DMS114 treated with DMSO at 0.1 percent for 48 hours (cell line): ENCODE data around the gene CLPSL2.

ENCODE experiments used
- DNase-seq: peaks from one replicate; lab custom pipeline; 2025; ENCODE audit not compliant: unreplicated experiment; lab: John Stamatoyannopoulos, UW

The CLPSL2 gene

GRCh38 chr6:35746516-35746915 lies 29.9 kb upstream of the CLPSL2 start:
- no peak for DNase-seq

GRCh38 chr6:35747877-35748276 lies 28.5 kb upstream of the CLPSL2 start:
- DNase-seq: no peak

GRCh38 chr6:35750557-35750956 lies 25.8 kb upstream of the CLPSL2 start:
- DNase-seq: no peak

- DNase-seq: no peak
Observed at GRCh38 chr6:35751594-35751993, 24.8 kb upstream of the CLPSL2 start.

- no peak for DNase-seq
Observed at GRCh38 chr6:35752330-35752729, 24.1 kb upstream of the CLPSL2 start.

- no peak for DNase-seq
Observed at GRCh38 chr6:35754452-35755277, 21.7 kb upstream of the CLPSL2 start.

GRCh38 chr6:35755278-35755924 lies 21.0 kb upstream of the CLPSL2 start:
- no peak for DNase-seq

- peak; percentile 38 for DNase-seq
Observed at GRCh38 chr6:35757456-35758123, 18.8 kb upstream of the CLPSL2 start.

GRCh38 chr6:35759426-35759825 lies 17.0 kb upstream of the CLPSL2 start:
- DNase-seq: no peak

- no peak for DNase-seq
Observed at GRCh38 chr6:35765739-35766138, 10.7 kb upstream of the CLPSL2 start.

- no peak for DNase-seq
Observed at GRCh38 chr6:35769211-35769610, 7.2 kb upstream of the CLPSL2 start.

- no peak for DNase-seq
Observed at GRCh38 chr6:35771343-35771627, 5.1 kb upstream of the CLPSL2 start.

GRCh38 chr6:35774116-35774794 lies 2.1 kb upstream of the CLPSL2 start:
- DNase-seq: no peak

GRCh38 chr6:35775031-35775430 lies 1.4 kb upstream of the CLPSL2 start:
- DNase-seq: no peak

GRCh38 chr6:35777356-35778102 lies 1.1 kb downstream of the CLPSL2 start:
- DNase-seq: no peak

GRCh38 chr6:35778437-35778836 lies 2.0 kb downstream of the CLPSL2 start:
- DNase-seq: no peak

- DNase-seq: no peak
Observed at GRCh38 chr6:35780719-35781118, 4.3 kb downstream of the CLPSL2 start, which contains the start of gene CLPSL1. CLPSL1 (plus strand) TSS chr6:35781019; CDS start chr6:35781111, 92 bp downstream.

- DNase-seq: no peak
Observed at GRCh38 chr6:35781290-35781689, 4.9 kb downstream of the CLPSL2 start.

GRCh38 chr6:35782424-35782823 lies 6.0 kb downstream of the CLPSL2 start:
- DNase-seq: no peak

- no peak for DNase-seq
Observed at GRCh38 chr6:35784200-35784599, 7.8 kb downstream of the CLPSL2 start.

- no peak for DNase-seq
Observed at GRCh38 chr6:35786272-35786671, 9.9 kb downstream of the CLPSL2 start.
